ENCODE data around the gene RNPS1. TPM values are rescaled to one million over a fixed set of nuclear protein-coding genes. Genes with fewer than 3 reads are reported as not detected.

The RNPS1 gene
- total and polyA plus RNA-seq, 9 of the 15 experiments (the other 6 are each of a cell fraction or from before 2014, with no cell fraction given): 44.9 to 338 (median 202) TPM

GRCh38 chr16:2204416-2205103, 63.4 kb downstream of the RNPS1 start:
- in situ Hi-C loops (cut with MboI): no loop called here
- peak; percentile 56 for FAIRE-seq
- Histone ChIP-seq H3K4me3 (peak overlapping the region; percentile 84), H3K9ac (ENCODE audit: insufficient read depth in 1 of 2, low read depth in 2 of 2, low read length in 2 of 2) (peak overlapping the region; percentile 92 to 96), H3K9me3 (replicated peaks; ENCODE audit: control insufficient read depth, insufficient read depth, low read depth, low read length) (no peaks in the 10 kb centered on the region), H3K4me2 (ENCODE audit: insufficient read depth, low read length) (peak overlapping the region; percentile 92), H3K27ac (ENCODE audit: extremely low read depth, low read depth, low read length) (peak overlapping the region; percentile 93), H2AFZ (ENCODE audit: low read depth, low read length) (peak overlapping the region; percentile 100), H4K20me1 (replicated peaks; ENCODE audit: control insufficient read depth, insufficient read depth, low read length) (no peaks in the 10 kb centered on the region; the same call in 1 of the 2 replicates), H3K9me1 (ENCODE audit: control insufficient read depth, insufficient read depth, low read length) (no peaks in the 10 kb centered on the region), H3K79me2 (ENCODE audit: control insufficient read depth, insufficient read depth, low read length) (peaks cover 34% of the 10 kb centered on the region), H3K27me3 (ENCODE audit: control insufficient read depth in 2 of 2, insufficient read depth in 2 of 2, low read length in 2 of 2) (no peaks in the 10 kb centered on the region), H3K36me3 (ENCODE audit: control insufficient read depth, insufficient read depth, low read length) (peaks cover 30% of the 10 kb centered on the region; the same call in 1 of the 3 replicates), H3K4me1 (replicated peaks in 1 of 2; ENCODE audit: control insufficient read depth in 2 of 2, insufficient read depth in 2 of 2, low read length in 2 of 2) (peaks cover 9 to 57% of the 10 kb centered on the region in 2 experiments; a peak in 4 of 5 replicates)
- 51% methylated on average over 9 of the region's 13 CpGs for WGBS (ENCODE audit: insufficient coverage, low coverage, missing lambda C conversion rate)
- intact Hi-C loops (cut with micrococcal nuclease): no loop called here
- peak; percentile 8 for ATAC-seq
- CTCF ChIA-PET (ENCODE audit: low intra/inter-chr PET ratio): no interaction called here
- TSS peak; percentile 81 for BruUV-seq (replicated peaks)
- peak; percentile 42 to 53 (median 42) for DNase-seq (ENCODE audit: extremely low read depth in 1 of 4, low spot score in 3 of 4)
- POLR2A ChIA-PET: interaction anchor here (0.5 to 1.4 kb wide), 5 partner anchors 10 to 71 kb away, joined by 3 to 15 read pairs (median 3); partner anchors contain the start of gene TRAF7
- 0 out of 2 replicates have a peak, but pooled peaks have one; percentile 40 for TF ChIP-seq RFX7 (CRISPR knock-in tag; IDR thresholded peaks at IDR 0.05)
- TF ChIP-seq BRD4 (IDR thresholded peaks at IDR 0.05): no peak
- TF ChIP-seq TSHZ1 (CRISPR knock-in tag; IDR thresholded peaks at IDR 0.05): no peak
- TF ChIP-seq MGA (IDR thresholded peaks at IDR 0.05): 0 out of 2 replicates have a peak, but pooled peaks have one; percentile 47
- TF ChIP-seq SNIP1 (IDR thresholded peaks at IDR 0.05; ENCODE audit: low read depth): no peak
- no peak for TF ChIP-seq ARNT (IDR thresholded peaks at IDR 0.05)
- TF ChIP-seq LARP7 (IDR thresholded peaks at IDR 0.05): no peak

All from K562 (cell line).